IPS DF 6.9 (cell line): Measurements from ENCODE around the gene IGFBP7.

Source experiments
- DNase-seq: peaks from one replicate; pipeline ENCODE4 v3.0.0-alpha.2; 2013; ENCODE audit warnings: low read depth, low spot score
- H3K27ac ChIP-seq: one replicate; pipeline ENCODE4 v1.5.1; 2013; ENCODE audit warnings: low read length, control low read depth
- H3K27me3 ChIP-seq: 2 replicates; pipeline ENCODE4 v1.6.1; 2013; ENCODE audit warnings: mild to moderate bottlenecking, low read length; ENCODE audit not compliant: control insufficient read depth, insufficient read depth
- H3K36me3 ChIP-seq: 2 replicates; pipeline ENCODE4 v1.6.1; 2013; ENCODE audit warnings: low read length; ENCODE audit not compliant: control insufficient read depth, insufficient read depth
- H3K4me1 ChIP-seq: 2 replicates; pipeline ENCODE4 v1.6.1; 2013; ENCODE audit warnings: low read length; ENCODE audit not compliant: control insufficient read depth, insufficient read depth
- H3K4me3 ChIP-seq: 2 replicates; pipeline ENCODE4 v1.5.1; 2013; ENCODE audit warnings: mild to moderate bottlenecking, low read length
- H3K9me3 ChIP-seq: 2 replicates; pipeline ENCODE4 v1.6.1; 2013; ENCODE audit warnings: low read length, inconsistent platforms; ENCODE audit not compliant: control insufficient read depth, insufficient read depth
- WGBS: extraction: QIAGEN DNeasy Blood & Tissue Kit; methylation state at CpG from one replicate; pipeline ENCODE4 v1.1.7; 2013; ENCODE audit warnings: mixed read lengths, missing lambda C conversion rate; ENCODE audit not compliant: insufficient read length, insufficient coverage; 5-methylcytosine and 5-hydroxymethylcytosine counted together

Gene IGFBP7

GRCh38 chr4:57075367-57075766 lies 34.8 kb downstream of the IGFBP7 start:
- H3K4me3 ChIP-seq = no peak overlapping the region
- no peaks in the 10 kb centered on the region for H3K27me3 ChIP-seq
- no peaks in the 10 kb centered on the region; the same call in 1 of the 2 replicates for H3K4me1 ChIP-seq
- H3K9me3 ChIP-seq = no peaks in the 10 kb centered on the region
- no peaks in the 10 kb centered on the region for H3K36me3 ChIP-seq
- H3K27ac ChIP-seq = no peak overlapping the region
- no peak for DNase-seq

DNA sequence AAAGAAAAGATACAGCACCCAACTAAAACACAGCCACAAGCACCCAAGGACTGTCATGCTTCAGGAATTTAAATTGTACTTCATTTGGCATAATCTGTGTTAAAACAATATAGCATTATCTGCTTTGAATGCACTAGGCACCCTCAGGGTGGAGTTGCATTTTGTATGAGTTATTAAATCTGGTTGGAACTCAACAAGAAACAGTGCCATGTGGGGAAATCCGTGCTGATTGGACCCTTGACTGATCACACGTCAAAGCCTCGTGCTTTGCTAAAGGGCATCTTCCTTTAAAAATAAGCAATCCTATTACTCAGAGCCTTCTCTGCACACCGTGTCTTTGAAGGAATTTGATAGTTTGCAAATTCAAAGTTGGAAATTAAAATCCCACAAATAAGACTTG lies 35.4 kb downstream of the IGFBP7 start:
- H3K27ac ChIP-seq = no peak overlapping the region

GRCh38 chr4:57073559-57073958 lies 36.6 kb downstream of the IGFBP7 start:
- Histone ChIP-seq H3K9me3 (no peaks in the 10 kb centered on the region), H3K27me3 (no peaks in the 10 kb centered on the region), H3K27ac (no peak overlapping the region), H3K4me3 (no peak overlapping the region), H3K36me3 (no peaks in the 10 kb centered on the region), H3K4me1 (no peaks in the 10 kb centered on the region; the same call in 1 of the 2 replicates)
- DNase-seq = no peak
- no CpG with 5 or more reads among the region's 5 CpGs for WGBS

More for the DNA sequence above, 35.4 kb downstream of the IGFBP7 start:
- Histone ChIP-seq H3K36me3 (no peaks in the 10 kb centered on the region), H3K4me1 (no peaks in the 10 kb centered on the region; the same call in 1 of the 2 replicates), H3K9me3 (no peaks in the 10 kb centered on the region), H3K27me3 (no peaks in the 10 kb centered on the region), H3K4me3 (no peak overlapping the region)
- no peak for DNase-seq
- WGBS = no CpG with 5 or more reads among the region's 4 CpGs

DNA sequence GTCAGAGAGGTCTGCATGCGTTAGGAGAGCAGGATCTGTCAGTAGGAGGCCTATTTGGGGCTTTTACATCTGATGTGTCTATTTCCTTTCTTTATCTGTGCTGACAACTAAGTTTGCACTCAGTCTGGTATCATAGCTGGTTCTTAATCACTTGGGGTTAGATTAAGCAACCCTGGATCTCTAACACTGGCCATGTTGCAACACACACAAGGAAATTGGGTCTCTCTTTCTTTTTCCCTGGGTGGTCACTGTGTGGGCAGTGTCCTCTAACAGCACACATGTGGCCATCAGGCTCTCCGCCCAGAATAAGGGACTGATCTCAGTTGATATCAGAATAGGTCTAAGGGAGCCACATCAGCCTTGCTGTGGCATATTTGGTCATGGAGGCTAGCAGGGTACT lies 38.9 kb downstream of the IGFBP7 start:
- no peak overlapping the region for H3K27ac ChIP-seq
- no peaks in the 10 kb centered on the region for H3K4me1 ChIP-seq
- no peak overlapping the region for H3K4me3 ChIP-seq
- no peaks in the 10 kb centered on the region for H3K27me3 ChIP-seq
- H3K9me3 ChIP-seq = no peaks in the 10 kb centered on the region
- no CpG with 5 or more reads among the region's 2 CpGs for WGBS
- DNase-seq = no peak
- H3K36me3 ChIP-seq = no peaks in the 10 kb centered on the region

GRCh38 chr4:57070461-57070860 lies 39.7 kb downstream of the IGFBP7 start:
- Histone ChIP-seq H3K4me3 (no peak overlapping the region), H3K4me1 (no peaks in the 10 kb centered on the region), H3K27ac (no peak overlapping the region), H3K36me3 (no peaks in the 10 kb centered on the region), H3K27me3 (no peaks in the 10 kb centered on the region), H3K9me3 (no peaks in the 10 kb centered on the region)
- no peak for DNase-seq
- no CpG with 5 or more reads among the region's 2 CpGs for WGBS

- H3K36me3 ChIP-seq = no peaks in the 10 kb centered on the region
- no peaks in the 10 kb centered on the region for H3K27me3 ChIP-seq
- H3K9me3 ChIP-seq = no peaks in the 10 kb centered on the region
- no peaks in the 10 kb centered on the region for H3K4me1 ChIP-seq
- no peak overlapping the region for H3K4me3 ChIP-seq
- no peak overlapping the region for H3K27ac ChIP-seq
- DNase-seq = no peak
- WGBS = no CpG with 5 or more reads among the region's 8 CpGs
Measured at GRCh38 chr4:57068237-57068981, 41.8 kb downstream of the IGFBP7 start.

- no peaks in the 10 kb centered on the region for H3K9me3 ChIP-seq
Measured at GRCh38 chr4:57065730-57066482, 44.3 kb downstream of the IGFBP7 start.

GRCh38 chr4:57064811-57065711 lies 45.1 kb downstream of the IGFBP7 start:
- no peaks in the 10 kb centered on the region for H3K27me3 ChIP-seq
- no peaks in the 10 kb centered on the region for H3K4me1 ChIP-seq
- no peak overlapping the region for H3K27ac ChIP-seq
- H3K9me3 ChIP-seq = no peaks in the 10 kb centered on the region
- no peak for DNase-seq
- no peaks in the 10 kb centered on the region for H3K36me3 ChIP-seq
- no peak overlapping the region for H3K4me3 ChIP-seq
- no CpG with 5 or more reads among the region's 20 CpGs for WGBS

More at GRCh38 chr4:57065730-57066482, 44.3 kb downstream of the IGFBP7 start:
- no peak overlapping the region for H3K4me3 ChIP-seq
- no peak for DNase-seq
- H3K36me3 ChIP-seq = no peaks in the 10 kb centered on the region
- H3K27me3 ChIP-seq = no peaks in the 10 kb centered on the region
- no peaks in the 10 kb centered on the region for H3K4me1 ChIP-seq
- no peak overlapping the region for H3K27ac ChIP-seq
- WGBS = no CpG with 5 or more reads among the region's 5 CpGs

DNA sequence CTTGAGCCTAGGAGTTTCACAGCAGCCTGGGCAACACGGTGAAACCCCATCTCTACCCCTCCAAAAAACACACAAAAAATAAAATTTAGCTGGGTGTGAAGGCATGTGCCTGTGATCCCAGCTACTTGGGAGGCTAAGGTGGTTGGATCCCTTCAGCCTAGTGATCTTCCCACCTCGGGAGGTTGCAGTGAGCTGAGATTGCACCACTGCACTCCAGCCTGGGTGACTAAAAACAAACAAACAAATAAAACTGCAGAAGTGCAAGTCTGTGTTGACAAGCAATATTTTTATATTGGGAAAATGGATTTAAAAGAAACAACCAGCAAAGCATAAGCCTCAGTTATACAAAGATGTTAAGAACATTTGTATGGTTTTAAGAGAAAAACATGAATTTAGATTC lies 46.1 kb downstream of the IGFBP7 start:
- Histone ChIP-seq H3K4me1 (no peaks in the 10 kb centered on the region), H3K27ac (no peak overlapping the region)
- DNase-seq = no peak

GRCh38 chr4:57063518-57063917 lies 46.7 kb downstream of the IGFBP7 start:
- H3K9me3 ChIP-seq = no peaks in the 10 kb centered on the region
- no CpG with 5 or more reads among the region's 1 CpG for whole genome bisulfite sequencing
- DNase-seq = no peak
- no peaks in the 10 kb centered on the region for H3K36me3 ChIP-seq
- H3K4me3 ChIP-seq = no peak overlapping the region
- no peaks in the 10 kb centered on the region for H3K27me3 ChIP-seq
- no peak overlapping the region for H3K27ac ChIP-seq
- no peaks in the 10 kb centered on the region for H3K4me1 ChIP-seq

More for the DNA sequence above, 46.1 kb downstream of the IGFBP7 start:
- Histone ChIP-seq H3K9me3 (no peaks in the 10 kb centered on the region), H3K36me3 (no peaks in the 10 kb centered on the region), H3K4me3 (no peak overlapping the region), H3K27me3 (no peaks in the 10 kb centered on the region)
- WGBS = no CpG with 5 or more reads among the region's 2 CpGs
